ENCODE results near the gene FOXA1. TPM values are rescaled to one million over a fixed set of nuclear protein-coding genes. Genes with fewer than 3 reads are reported as not detected.

Gene FOXA1
- total and polyA plus RNA-seq, 2 of the 8 experiments (the other 6 are each of a cell fraction or from before 2014, with no cell fraction given): 0.08 to 0.20 TPM

DNA sequence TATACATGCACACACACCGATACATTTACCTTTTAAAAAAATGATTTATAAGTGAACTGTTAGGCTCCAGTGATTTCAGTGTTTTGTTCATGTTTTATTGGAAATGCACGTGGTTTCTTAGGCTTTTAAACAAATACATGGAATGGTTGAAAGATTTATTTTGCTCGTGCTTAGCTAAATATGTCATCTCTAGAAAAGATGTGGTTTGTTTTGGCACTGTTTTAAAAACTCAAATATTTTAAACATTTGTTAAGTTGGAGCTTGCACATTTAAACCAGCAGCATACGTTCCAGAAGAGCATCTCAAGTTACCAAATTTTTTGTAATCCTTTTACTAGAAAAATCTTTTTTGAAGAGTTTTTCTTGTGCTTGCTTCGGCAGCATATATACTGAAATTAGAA is 44.5 kb downstream of the FOXA1 start:
- CTCF ChIA-PET (ENCODE audit: partially characterized antibody): no interaction called here
- no peak overlapping the region for H3K4me3 ChIP-seq (ENCODE audit: extremely low read depth in 1 of 4, insufficient read depth in 2 of 4, low read depth in 3 of 4, low read length in 4 of 4)
- no peaks in the 10 kb centered on the region for H3K4me1 ChIP-seq (replicated peaks in 1 of 4; ENCODE audit: control insufficient read depth in 3 of 4, insufficient read depth in 4 of 4, low read length in 3 of 4)
- H4K8ac ChIP-seq (ENCODE audit: extremely low read depth, insufficient read depth, low read length): no peak overlapping the region
- H2BK120ac ChIP-seq (replicated peaks; ENCODE audit: low read depth, low read length): no peak overlapping the region
- H2AK5ac ChIP-seq (ENCODE audit: low read depth, low read length): no peak overlapping the region
- H3K27me3 ChIP-seq (replicated peaks in 1 of 4; ENCODE audit: control insufficient read depth in 3 of 4, extremely low read depth in 1 of 4, insufficient read depth in 3 of 4, low read length in 3 of 4): no peaks in the 10 kb centered on the region
- H2BK20ac ChIP-seq (ENCODE audit: low read length): no peak overlapping the region
- H3K4me2 ChIP-seq (ENCODE audit: insufficient read depth in 1 of 2, low read depth in 2 of 2, low read length in 2 of 2): no peak overlapping the region
- H3K56ac ChIP-seq (replicated peaks; ENCODE audit: insufficient read length, low read depth, low read length): no peak overlapping the region
- no peaks in the 10 kb centered on the region for H3K36me3 ChIP-seq (ENCODE audit: control insufficient read depth in 2 of 4, insufficient read depth in 4 of 4, low read length in 3 of 4)
- POLR2A ChIA-PET (ENCODE audit: partially characterized antibody): no interaction called here
- no peak overlapping the region for H3K27ac ChIP-seq (ENCODE audit: low read depth, low read length)
- FAIRE-seq (no peak), DNase-seq (ENCODE audit: low read depth in 1 of 2, low spot score in 2 of 2) (no peak)
- no peak overlapping the region for H2BK5ac ChIP-seq (ENCODE audit: low read depth, low read length)
- no peak overlapping the region for H3K9ac ChIP-seq (replicated peaks in 1 of 4; ENCODE audit: extremely low read depth in 1 of 4, low read depth in 3 of 4, low read length in 3 of 4)
- H4K91ac ChIP-seq (replicated peaks; ENCODE audit: insufficient read length, low read length): no peak overlapping the region
- H3K14ac ChIP-seq (ENCODE audit: insufficient read length): no peak overlapping the region
- peaks cover 0 to 4% of the 10 kb centered on the region in 2 experiments; a peak in 1 of 4 replicates for H3K9me3 ChIP-seq (ENCODE audit: insufficient read depth in 2 of 2, low read depth in 1 of 2, low read length in 1 of 2)
- H4K20me1 ChIP-seq (replicated peaks in 1 of 2; ENCODE audit: control insufficient read depth in 1 of 2, insufficient read depth in 2 of 2, low read length in 2 of 2): no peaks in the 10 kb centered on the region
- no peak overlapping the region for H3K18ac ChIP-seq (ENCODE audit: extremely low read depth, low read length)
- H3K4ac ChIP-seq (replicated peaks; ENCODE audit: insufficient read length, low read depth, low read length): no peak overlapping the region
- H3K23ac ChIP-seq (ENCODE audit: insufficient read length): no peak overlapping the region
- H4K5ac ChIP-seq (ENCODE audit: insufficient read length, low read depth, low read length): no peak overlapping the region
- no peaks in the 10 kb centered on the region for H3K79me1 ChIP-seq (ENCODE audit: low read depth, low read length)
- H2AFZ ChIP-seq (ENCODE audit: low read length): no peak overlapping the region
- no peaks in the 10 kb centered on the region for H3K79me2 ChIP-seq (ENCODE audit: control insufficient read depth in 1 of 2, insufficient read depth in 2 of 2, low read length in 2 of 2)
- WGBS, 2 experiments (ENCODE audit: extremely low coverage in 1 of 2, insufficient coverage in 1 of 2, insufficient read length in 1 of 2, insufficient replicate concordance in 2 of 2, low coverage in 1 of 2, low lambda C conversion rate in 2 of 2, missing lambda C conversion rate in 1 of 2): 75% methylated on average over 5 of the region's 5 CpGs; no CpG with 5 or more reads in 1 of the 2 experiments
- H2BK15ac ChIP-seq (ENCODE audit: low read length): no peak overlapping the region
- H2BK12ac ChIP-seq (ENCODE audit: low read depth, low read length): no peak overlapping the region
- no peaks in the 10 kb centered on the region for H3K23me2 ChIP-seq (ENCODE audit: low read depth, low read length)
- no peak for TF ChIP-seq KDM1A (IDR thresholded peaks at IDR 0.05; ENCODE audit: borderline replicate concordance, low read length)
- TF ChIP-seq, protein P1, sequence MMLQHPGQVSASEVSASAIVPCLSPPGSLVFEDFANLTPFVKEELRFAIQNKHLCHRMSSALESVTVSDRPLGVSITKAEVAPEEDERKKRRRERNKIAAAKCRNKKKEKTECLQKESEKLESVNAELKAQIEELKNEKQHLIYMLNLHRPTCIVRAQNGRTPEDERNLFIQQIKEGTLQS (IDR thresholded peaks at IDR 0.05; ENCODE audit: insufficient read depth, low read depth, low read length): no peak
- no peak for TF ChIP-seq ZNF274 (IDR thresholded peaks at IDR 0.05; ENCODE audit: borderline replicate concordance, extremely low read depth, low read length)
- no peak for TF ChIP-seq CBX5 (IDR thresholded peaks at IDR 0.05; ENCODE audit: low read depth, low read length)
- TF ChIP-seq KDM5A (IDR thresholded peaks at IDR 0.05; ENCODE audit: low read length): no peak
- TF ChIP-seq, protein P2, sequence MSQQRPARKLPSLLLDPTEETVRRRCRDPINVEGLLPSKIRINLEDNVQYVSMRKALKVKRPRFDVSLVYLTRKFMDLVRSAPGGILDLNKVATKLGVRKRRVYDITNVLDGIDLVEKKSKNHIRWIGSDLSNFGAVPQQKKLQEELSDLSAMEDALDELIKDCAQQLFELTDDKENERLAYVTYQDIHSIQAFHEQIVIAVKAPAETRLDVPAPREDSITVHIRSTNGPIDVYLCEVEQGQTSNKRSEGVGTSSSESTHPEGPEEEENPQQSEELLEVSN (IDR thresholded peaks at IDR 0.05): no peak
- no peak for TF ChIP-seq USF2 (IDR thresholded peaks at IDR 0.05; ENCODE audit: low read length)
- TF ChIP-seq POLR2A (IDR thresholded peaks at IDR 0.05; ENCODE audit: control extremely low read depth in 1 of 2, low read depth in 2 of 2, low read length in 2 of 2): no peak
- no peak for TF ChIP-seq JUND (IDR thresholded peaks at IDR 0.05; ENCODE audit: low read length)
- TF ChIP-seq SAP30 (IDR thresholded peaks at IDR 0.05; ENCODE audit: insufficient read depth, insufficient replicate concordance, low read length): no peak
- no peak for TF ChIP-seq TEAD4 (IDR thresholded peaks at IDR 0.05; ENCODE audit: low read depth, low read length)
